OCI-LY7 (cell line): ENCODE measurements around the gene GLDN. TPM values are rescaled to one million over a fixed set of nuclear protein-coding genes. Genes with fewer than 3 reads are reported as not detected.

Experiments
- BruUV-seq: library from RNA; stranded (reverse); fragments of 400-500 nt; replicated peaks from 2 replicates; lab custom pipeline; 2021; lab: Mats Ljungman, UMichigan
- CTCF ChIA-PET: fragments of 300-600 bp; sonication (Branson Sonifier 250); formaldehyde crosslinking; loops from one replicate; lab custom pipeline; 2022; ENCODE audit warnings: antibody characterized with exemption; ENCODE audit not compliant: unreplicated experiment; lab: Charles Lee
- POLR2A ChIA-PET: fragments of 300-600 bp; sonication (Branson Sonifier 250); formaldehyde crosslinking; loops from one replicate; lab custom pipeline; 2022; ENCODE audit warnings: antibody characterized with exemption; lab: Charles Lee
- DNase-seq: peaks from one replicate; pipeline ENCODE4 v3.0.0-alpha.2; 2015; ENCODE audit warnings: low spot score
- H2AFZ ChIP-seq: fragments of 200-600 bp; sonication (generic), shearing (Covaris generic); 2 replicates; pipeline ENCODE4 v1.6.1; 2014; ENCODE audit warnings: mild to moderate bottlenecking, antibody characterized with exemption, low read length, moderate library complexity
- H3K27ac ChIP-seq: fragments of 200-600 bp; sonication (generic); 2 replicates; pipeline ENCODE4 v1.5.1; 2014; ENCODE audit warnings: mixed run types, low read depth, mild to moderate bottlenecking, moderate library complexity, low read length, inconsistent platforms; ENCODE audit not compliant: poor library complexity, severe bottlenecking
- H3K36me3 ChIP-seq: fragments of 200-600 bp; sonication (generic); 2 replicates; pipeline ENCODE4 v1.6.1; 2014; ENCODE audit warnings: mild to moderate bottlenecking, antibody characterized with exemption, low read length, moderate library complexity, mixed read lengths; ENCODE audit not compliant: insufficient read depth
- H3K4me1 ChIP-seq: fragments of 200-600 bp; sonication (generic); 2 replicates; pipeline ENCODE4 v1.5.1; 2014; ENCODE audit warnings: mild to moderate bottlenecking, low read length; ENCODE audit not compliant: insufficient read depth, poor library complexity, severe bottlenecking
- H3K4me2 ChIP-seq: fragments of 200-600 bp; sonication (generic); 2 replicates; pipeline ENCODE4 v1.6.1; 2014; ENCODE audit warnings: mild to moderate bottlenecking, low read length
- H3K4me3 ChIP-seq: fragments of 200-600 bp; sonication (generic); 2 replicates; pipeline ENCODE4 v1.5.1; 2014; ENCODE audit warnings: mild to moderate bottlenecking, low read depth, low read length; ENCODE audit not compliant: poor library complexity, severe bottlenecking
- H3K79me2 ChIP-seq: fragments of 200-600 bp; sonication (generic); 2 replicates; pipeline ENCODE4 v1.6.1; 2016; ENCODE audit warnings: low read depth, mild to moderate bottlenecking, low read length, moderate library complexity, mixed read lengths; ENCODE audit not compliant: insufficient read depth
- H3K9me2 ChIP-seq: fragments of 200-600 bp; sonication (generic); 2 replicates; pipeline ENCODE4 v1.6.1; 2016; ENCODE audit warnings: mild to moderate bottlenecking, low read length, mixed read lengths; ENCODE audit not compliant: insufficient read depth
- H3K9me3 ChIP-seq: fragments of 200-600 bp; sonication (generic); 2 replicates; pipeline ENCODE4 v1.6.1; 2014; ENCODE audit warnings: mild to moderate bottlenecking, mixed run types, low read length, mixed read lengths
- H4K20me1 ChIP-seq: fragments of 200-600 bp; sonication (generic); 2 replicates; pipeline ENCODE4 v1.6.1; 2014; ENCODE audit warnings: mild to moderate bottlenecking, antibody characterized with exemption, low read length, moderate library complexity, mixed read lengths; ENCODE audit not compliant: insufficient read depth
- EZH2phosphoT487 ChIP-seq: fragments of 200-600 bp; sonication (generic); IDR thresholded peaks from 2 replicates; pipeline ENCODE4 v1.6.1; 2018; ENCODE audit warnings: low read depth, borderline replicate concordance, mild to moderate bottlenecking, mixed run types, antibody characterized with exemption, low read length, moderate library complexity, mixed read lengths
- intact Hi-C: fragments of 100-400 bp; cut with micrococcal nuclease; formaldehyde crosslinking; loops from one replicate; pipeline ENCODE4 v1.10.0; 2022; ENCODE audit not compliant: unreplicated experiment
- total RNA-seq, 2 experiments: library from RNA; depleted of rRNA in 1 of 2; stranded (reverse); fragments of >200 nt in 1 of 2; shearing (Covaris generic) in 1 of 2; gene quantifications; 2 replicates each; pipeline ENCODE4 v1.2.3, GENCODE V29; 2014 to 2022
- TF ChIP-seq, protein P1 (sequence below): fragments of 200-600 bp; sonication (generic); conservative IDR thresholded peaks from 2 replicates; pipeline ENCODE4 v1.5.1; 2014; ENCODE audit warnings: mild to moderate bottlenecking, antibody characterized with exemption, low read length, moderate library complexity, mixed read lengths

The GLDN gene
- total RNA-seq, 2 experiments from 2014 or later, result not detected

DNA sequence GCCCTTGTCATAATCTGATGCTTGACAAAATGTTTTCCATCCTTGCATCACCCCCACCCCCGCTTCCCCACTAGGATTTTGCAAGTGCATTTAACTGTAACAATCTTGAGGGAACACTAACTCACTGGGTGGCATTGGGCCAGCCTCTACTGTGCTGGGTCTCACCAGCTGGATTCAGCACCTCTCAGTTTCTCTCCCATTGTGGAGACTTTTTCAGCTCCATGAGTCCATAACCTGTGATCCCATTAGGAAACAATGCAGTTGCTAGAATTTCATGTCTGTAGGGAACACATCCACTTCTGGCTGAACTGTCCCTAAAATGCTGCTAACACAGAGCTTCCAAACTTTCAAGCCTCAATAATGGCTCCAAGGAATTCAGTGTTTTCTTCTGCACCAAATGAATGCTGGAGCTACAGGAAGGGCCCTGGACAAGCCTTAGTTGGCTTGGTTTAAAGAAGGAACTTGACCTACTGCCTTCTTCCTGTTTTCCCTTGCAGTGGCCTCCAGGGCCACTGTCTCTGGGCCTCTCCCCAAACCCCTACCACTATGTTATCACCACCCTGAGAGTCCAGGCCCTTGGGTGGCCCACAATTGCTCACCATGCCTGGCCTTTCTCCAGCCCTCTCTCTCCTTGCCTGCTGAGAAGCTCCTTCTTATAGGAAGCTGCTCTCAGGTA is 18.7 kb upstream of the GLDN start:
- CTCF ChIA-PET, result no interaction called here
- DNase-seq, result no peak
- no peaks in the 10 kb centered on the region for H3K4me1 ChIP-seq
- no peak overlapping the region for H3K4me3 ChIP-seq
- no peak overlapping the region for H2AFZ ChIP-seq
- POLR2A ChIA-PET, result no interaction called here
- intact Hi-C loops, result no loop called here
- TF ChIP-seq, protein P1, sequence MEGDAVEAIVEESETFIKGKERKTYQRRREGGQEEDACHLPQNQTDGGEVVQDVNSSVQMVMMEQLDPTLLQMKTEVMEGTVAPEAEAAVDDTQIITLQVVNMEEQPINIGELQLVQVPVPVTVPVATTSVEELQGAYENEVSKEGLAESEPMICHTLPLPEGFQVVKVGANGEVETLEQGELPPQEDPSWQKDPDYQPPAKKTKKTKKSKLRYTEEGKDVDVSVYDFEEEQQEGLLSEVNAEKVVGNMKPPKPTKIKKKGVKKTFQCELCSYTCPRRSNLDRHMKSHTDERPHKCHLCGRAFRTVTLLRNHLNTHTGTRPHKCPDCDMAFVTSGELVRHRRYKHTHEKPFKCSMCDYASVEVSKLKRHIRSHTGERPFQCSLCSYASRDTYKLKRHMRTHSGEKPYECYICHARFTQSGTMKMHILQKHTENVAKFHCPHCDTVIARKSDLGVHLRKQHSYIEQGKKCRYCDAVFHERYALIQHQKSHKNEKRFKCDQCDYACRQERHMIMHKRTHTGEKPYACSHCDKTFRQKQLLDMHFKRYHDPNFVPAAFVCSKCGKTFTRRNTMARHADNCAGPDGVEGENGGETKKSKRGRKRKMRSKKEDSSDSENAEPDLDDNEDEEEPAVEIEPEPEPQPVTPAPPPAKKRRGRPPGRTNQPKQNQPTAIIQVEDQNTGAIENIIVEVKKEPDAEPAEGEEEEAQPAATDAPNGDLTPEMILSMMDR, result no peak
- no peak for TF ChIP-seq EZH2phosphoT487
- H3K9me2 ChIP-seq, result no peaks in the 10 kb centered on the region
- H3K27ac ChIP-seq, result no peak overlapping the region
- H3K4me2 ChIP-seq, result no peak overlapping the region
- H3K79me2 ChIP-seq, result no peaks in the 10 kb centered on the region
- no peaks in the 10 kb centered on the region for H3K36me3 ChIP-seq
- BruUV-seq, result no TSS peak
- H4K20me1 ChIP-seq, result no peaks in the 10 kb centered on the region
- no peaks in the 10 kb centered on the region for H3K9me3 ChIP-seq

DNA sequence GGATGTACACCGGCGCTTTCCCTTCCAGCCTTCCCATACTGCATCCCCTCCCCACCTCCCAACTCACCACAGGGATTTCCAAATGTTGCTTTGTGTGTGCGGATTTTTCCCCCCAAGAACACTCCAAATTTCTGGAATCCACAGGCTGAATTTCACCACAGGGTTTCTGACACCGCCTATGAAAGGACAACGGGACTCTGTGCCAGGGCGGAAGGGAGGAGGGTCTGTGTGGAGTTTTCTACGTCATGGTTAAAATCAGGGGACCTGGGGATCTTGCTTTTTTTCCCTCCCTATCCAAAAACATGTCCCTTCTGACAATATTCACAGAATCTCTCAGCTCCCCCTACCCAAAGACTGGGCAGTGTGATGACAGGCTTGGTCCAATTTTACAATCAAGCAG is 17.7 kb upstream of the GLDN start:
- H3K4me1 ChIP-seq, result no peaks in the 10 kb centered on the region
- H3K79me2 ChIP-seq, result no peaks in the 10 kb centered on the region
- H2AFZ ChIP-seq, result no peak overlapping the region
- DNase-seq, result no peak
- H4K20me1 ChIP-seq, result no peaks in the 10 kb centered on the region
- no peak overlapping the region for H3K4me3 ChIP-seq
- ChIA-PET POLR2A (interaction anchor here (0.7 kb wide), 1 partner anchor 142 kb away, joined by 3 read pairs; no protein-coding TSS in a partner anchor), CTCF (no interaction called here)
- no peak overlapping the region for H3K4me2 ChIP-seq
- TF ChIP-seq, protein P1, result no peak
- no peak for TF ChIP-seq EZH2phosphoT487
- BruUV-seq, result no TSS peak
- H3K9me2 ChIP-seq, result no peaks in the 10 kb centered on the region
- no peak overlapping the region for H3K27ac ChIP-seq
- no peaks in the 10 kb centered on the region for H3K36me3 ChIP-seq
- H3K9me3 ChIP-seq, result no peaks in the 10 kb centered on the region
- intact Hi-C loops, result no loop called here

DNA sequence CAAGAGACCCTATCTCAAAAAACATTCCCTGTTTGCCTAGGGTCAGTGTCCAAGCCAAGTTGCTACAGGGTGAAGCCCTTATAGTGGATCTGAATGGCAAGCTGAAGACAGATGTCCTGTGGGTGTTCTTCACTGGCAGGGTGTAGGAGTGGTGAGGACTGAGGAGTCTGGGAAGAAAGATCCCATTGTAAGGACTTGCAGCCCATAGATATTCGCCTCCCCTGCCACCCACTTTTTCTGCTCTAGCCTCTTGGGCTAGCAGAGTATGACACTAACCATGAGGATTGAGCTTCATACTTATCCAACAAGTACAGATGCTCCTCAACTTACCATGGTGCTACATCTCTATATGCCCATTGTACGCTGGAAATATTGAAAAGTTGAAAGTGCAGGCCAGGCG is 16.3 kb upstream of the GLDN start:
- ChIA-PET CTCF (no interaction called here), POLR2A (interaction anchor here (0.7 kb wide), 1 partner anchor 211 kb away, joined by 8 read pairs; no protein-coding TSS in a partner anchor)
- intact Hi-C loops, result no loop called here
- Histone ChIP-seq H2AFZ (no peak overlapping the region), H3K4me1 (no peaks in the 10 kb centered on the region), H3K9me3 (no peaks in the 10 kb centered on the region), H3K36me3 (no peaks in the 10 kb centered on the region), H3K27ac (no peak overlapping the region), H3K79me2 (no peaks in the 10 kb centered on the region), H3K9me2 (no peaks in the 10 kb centered on the region), H4K20me1 (no peaks in the 10 kb centered on the region), H3K4me2 (no peak overlapping the region), H3K4me3 (no peak overlapping the region)
- TF ChIP-seq EZH2phosphoT487, result no peak
- TF ChIP-seq, protein P1, result no peak
- BruUV-seq, result no TSS peak
- no peak for DNase-seq
